Muscle of leg (tissue), 11 donors: ENCODE results near the gene HDLBP. TPM values are rescaled to one million over a fixed set of nuclear protein-coding genes. Genes with fewer than 3 reads are reported as not detected.
A peak's percentile ranks its signal among the peaks of the same experiment; 100 is the strongest.
"Not testable (repeated sequence)": the region's sequence is repeated elsewhere in the genome, so short reads cannot be mapped to it uniquely, and the experiment has no call there.

Experiments
- DNase-seq: peaks from one replicate; pipeline ENCODE4 v3.0.0; 2013
- H3K27ac ChIP-seq: one replicate; pipeline ENCODE4 v1.5.1; 2013; ENCODE audit warnings: mild to moderate bottlenecking, low read length, control low read depth
- H3K27me3 ChIP-seq: one replicate; pipeline ENCODE4 v1.6.1; 2013; ENCODE audit warnings: low read length; ENCODE audit not compliant: control insufficient read depth, insufficient read depth
- H3K36me3 ChIP-seq: one replicate; pipeline ENCODE4 v1.6.1; 2013; ENCODE audit warnings: low read length; ENCODE audit not compliant: control insufficient read depth, insufficient read depth
- H3K4me1 ChIP-seq: one replicate; pipeline ENCODE4 v1.6.1; 2013; ENCODE audit warnings: low read length; ENCODE audit not compliant: control insufficient read depth, insufficient read depth
- H3K4me3 ChIP-seq: one replicate; pipeline ENCODE4 v1.5.1; 2013; ENCODE audit warnings: low read length, control low read depth
- H3K9me3 ChIP-seq: replicated peaks from 2 replicates; pipeline ENCODE4 v1.6.1; 2013; ENCODE audit warnings: low read depth, low read length; ENCODE audit not compliant: control insufficient read depth
- WGBS: methylation state at CpG from one replicate; pipeline ENCODE4 v1.1.5; 2013; ENCODE audit warnings: missing lambda C conversion rate; ENCODE audit not compliant: insufficient coverage; 5-methylcytosine and 5-hydroxymethylcytosine counted together
- polyA plus RNA-seq, 8 donors: library from polyadenylated mRNA; unstranded; fragments of 120-200 nt; gene quantifications; one replicate each; pipeline versions ENCODE4 v1.2.1 to v1.2.3, GENCODE V29; 2013; ENCODE audit warnings: inconsistent platforms in 1 of 8, low replicate concordance in 1 of 8; ENCODE audit not compliant: insufficient read length in 8 of 8, insufficient read depth in 1 of 8
- total RNA-seq: library from RNA; stranded (reverse); fragments of 120-200 nt; gene quantifications from one replicate; pipeline ENCODE4 v1.2.4, GENCODE V29; 2013

HDLBP gene
- total and polyA plus RNA-seq, 9 donors, result 331 to 470 (median 404) TPM

DNA sequence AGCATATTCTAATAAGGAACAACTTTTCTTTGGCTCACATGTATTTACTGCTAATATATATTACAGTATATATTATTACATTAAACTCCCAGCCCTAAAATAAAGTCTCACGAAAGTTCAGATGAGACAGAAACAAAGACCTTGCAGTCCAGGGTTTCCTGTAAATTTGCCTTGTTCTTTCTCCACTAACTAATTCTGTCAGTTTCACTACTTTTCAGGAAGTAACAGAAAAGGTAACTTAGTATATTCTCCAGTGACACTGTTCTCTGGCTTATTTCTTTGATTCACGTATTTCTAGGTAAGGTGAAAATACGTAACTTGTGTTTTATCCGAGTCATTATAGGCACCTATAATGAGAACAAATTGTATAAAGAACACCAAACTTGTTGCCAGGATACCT is 35.2 kb downstream of the HDLBP start:
- no peaks in the 10 kb centered on the region for H3K4me1 ChIP-seq
- no peak overlapping the region for H3K4me3 ChIP-seq
- H3K27me3 ChIP-seq, result no peaks in the 10 kb centered on the region
- H3K27ac ChIP-seq, result no peak overlapping the region
- peaks cover 3% of the 10 kb centered on the region for H3K36me3 ChIP-seq
- no peaks in the 10 kb centered on the region for H3K9me3 ChIP-seq
- WGBS, result no CpG with 5 or more reads among the region's 4 CpGs
- no peak for DNase-seq

DNA sequence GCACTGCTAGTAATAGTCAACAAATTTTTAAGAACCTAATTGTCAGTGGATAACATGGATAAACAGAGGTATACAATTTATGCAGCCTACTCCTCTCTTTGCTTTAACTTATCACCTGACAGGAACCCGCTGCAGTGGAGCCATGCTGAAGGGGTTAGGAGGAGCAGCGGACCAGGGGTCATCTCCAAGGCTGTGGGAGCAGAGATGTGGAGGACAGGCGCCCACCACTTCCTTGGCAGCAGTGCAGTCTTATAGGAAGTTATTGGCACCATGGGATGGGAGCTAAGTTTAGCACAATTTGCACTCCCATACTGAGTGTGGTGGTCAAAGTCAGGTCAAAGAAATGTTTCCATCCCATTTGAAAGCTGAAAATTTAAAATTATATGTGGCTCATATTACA is 35.6 kb downstream of the HDLBP start:
- Histone ChIP-seq H3K4me3 (no peak overlapping the region), H3K9me3 (no peaks in the 10 kb centered on the region), H3K27me3 (no peaks in the 10 kb centered on the region), H3K36me3 (no peaks in the 10 kb centered on the region), H3K4me1 (no peaks in the 10 kb centered on the region), H3K27ac (no peak overlapping the region)
- DNase-seq, result no peak
- 100% methylated on average over 1 of the region's 3 CpGs for WGBS

DNA sequence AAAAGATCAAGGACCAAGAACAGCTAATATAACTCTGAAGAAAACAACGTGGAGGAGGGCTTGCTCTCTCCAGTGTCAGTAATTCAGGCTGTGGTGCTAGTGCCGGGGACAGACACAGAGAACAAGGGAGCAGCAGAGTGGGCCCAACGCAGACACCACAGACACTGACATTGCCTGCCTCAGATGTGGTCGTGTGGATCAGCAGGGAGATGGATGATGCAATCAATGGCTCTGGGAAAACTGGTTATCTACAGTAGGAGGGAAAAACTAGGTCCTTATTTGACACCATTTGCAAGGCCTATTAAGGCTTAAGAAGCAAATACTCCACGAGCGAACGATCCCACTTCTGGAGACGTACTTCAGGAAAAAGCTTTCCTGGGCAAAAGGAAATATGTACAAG is 36.1 kb downstream of the HDLBP start:
- Histone ChIP-seq H3K9me3 (no peaks in the 10 kb centered on the region), H3K27me3 (no peaks in the 10 kb centered on the region), H3K4me3 (no peak overlapping the region), H3K36me3 (no peaks in the 10 kb centered on the region), H3K4me1 (no peaks in the 10 kb centered on the region), H3K27ac (no peak overlapping the region)
- DNase-seq, result no peak
- WGBS, result 54% methylated on average over 3 of the region's 8 CpGs

DNA sequence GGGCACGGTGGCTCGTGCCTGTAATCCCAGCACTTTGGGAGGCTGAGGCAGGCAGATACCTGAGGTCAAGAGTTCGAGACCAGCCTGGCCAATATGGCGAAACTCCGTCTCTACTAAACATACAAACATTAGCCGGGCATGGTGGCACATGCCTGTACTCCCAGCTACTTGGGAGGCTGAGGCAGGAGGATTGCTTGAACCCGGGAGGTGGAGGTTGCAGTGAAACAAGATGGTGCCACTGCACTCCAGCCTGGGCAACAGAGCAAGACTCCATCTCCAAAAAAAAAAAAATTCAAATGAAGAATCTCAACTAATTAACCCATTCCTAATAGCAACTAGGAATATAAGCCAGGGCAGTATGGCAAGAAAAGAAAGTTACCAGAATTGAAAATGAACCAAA is 37.2 kb downstream of the HDLBP start:
- not testable (repeated sequence) for H3K4me1 ChIP-seq, H3K27ac ChIP-seq, H3K36me3 ChIP-seq, DNase-seq, H3K9me3 ChIP-seq, H3K27me3 ChIP-seq, H3K4me3 ChIP-seq
- 97% methylated on average over 3 of the region's 7 CpGs for WGBS

DNA sequence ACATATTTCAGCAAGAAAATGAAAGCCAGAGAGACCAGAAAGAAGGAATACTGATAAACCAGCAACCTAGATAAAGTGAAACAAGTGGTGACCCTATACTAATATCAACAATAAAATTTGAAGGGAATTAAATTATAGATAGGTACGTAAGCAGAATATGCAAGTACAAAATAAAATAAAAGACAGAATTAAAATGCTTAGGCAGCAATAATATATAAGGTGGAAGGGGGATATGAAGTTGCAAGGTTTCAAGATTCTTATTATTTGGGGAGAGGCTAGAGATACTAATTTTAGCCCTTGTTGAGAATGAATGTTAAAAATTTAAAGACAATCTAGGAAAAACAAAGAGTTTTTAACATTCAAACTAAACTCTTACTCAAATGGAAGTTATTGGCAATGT is 39.6 kb downstream of the HDLBP start:
- Histone ChIP-seq H3K36me3 (no peaks in the 10 kb centered on the region), H3K4me1 (peaks cover 12% of the 10 kb centered on the region), H3K27me3 (no peaks in the 10 kb centered on the region), H3K4me3 (no peak overlapping the region), H3K27ac (no peak overlapping the region), H3K9me3 (no peaks in the 10 kb centered on the region)
- no CpG with 5 or more reads among the region's 1 CpG for WGBS
- DNase-seq, result no peak

DNA sequence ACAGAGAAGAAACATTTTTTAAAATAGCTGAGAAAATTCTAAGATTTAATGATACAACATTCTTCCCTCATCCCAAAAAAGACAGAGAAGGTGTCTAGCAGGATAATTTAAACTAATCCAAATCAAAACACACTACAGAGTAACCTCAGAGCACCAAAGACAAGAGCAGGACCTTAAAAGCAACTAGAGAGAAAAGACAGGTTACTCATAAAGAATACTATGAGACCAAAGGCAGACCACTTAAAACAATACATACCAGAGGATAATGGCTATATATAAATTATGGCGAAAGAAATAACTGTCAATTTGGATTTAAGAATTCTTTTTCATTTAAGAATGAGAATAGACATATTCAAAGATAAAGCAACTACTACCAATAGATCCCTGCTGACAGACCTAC is 40.0 kb downstream of the HDLBP start:
- WGBS, result no CpG with 5 or more reads among the region's 1 CpG
- no peaks in the 10 kb centered on the region for H3K9me3 ChIP-seq
- H3K4me1 ChIP-seq, result peaks cover 16% of the 10 kb centered on the region
- no peak for DNase-seq
- H3K27ac ChIP-seq, result no peak overlapping the region
- H3K27me3 ChIP-seq, result no peaks in the 10 kb centered on the region
- H3K4me3 ChIP-seq, result no peak overlapping the region
- H3K36me3 ChIP-seq, result no peaks in the 10 kb centered on the region

DNA sequence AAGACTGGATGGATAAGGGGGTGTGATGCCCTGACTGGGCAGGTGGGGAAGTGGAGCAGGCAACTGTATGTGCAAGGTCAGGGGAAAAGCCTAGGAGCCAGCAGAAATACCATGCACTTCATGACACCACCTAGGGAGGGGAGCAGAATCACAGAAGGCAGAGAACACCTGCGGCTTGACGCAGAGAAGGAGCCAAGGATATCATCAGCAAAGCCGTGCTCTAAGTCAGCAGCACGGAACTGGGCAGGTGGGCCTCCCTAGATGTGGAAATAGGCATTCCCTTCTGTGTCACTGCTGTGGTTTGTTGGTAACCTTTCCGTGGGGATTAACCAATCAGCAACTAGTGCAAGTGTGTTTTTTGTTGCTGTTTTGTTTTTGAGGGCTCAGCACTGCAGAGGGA is 41.3 kb downstream of the HDLBP start:
- Histone ChIP-seq H3K4me1 (peaks cover 24% of the 10 kb centered on the region), H3K4me3 (no peak overlapping the region), H3K27me3 (no peaks in the 10 kb centered on the region), H3K36me3 (no peaks in the 10 kb centered on the region), H3K27ac (no peak overlapping the region), H3K9me3 (no peaks in the 10 kb centered on the region)
- no peak for DNase-seq
- 40% methylated on average over 3 of the region's 5 CpGs for WGBS

DNA sequence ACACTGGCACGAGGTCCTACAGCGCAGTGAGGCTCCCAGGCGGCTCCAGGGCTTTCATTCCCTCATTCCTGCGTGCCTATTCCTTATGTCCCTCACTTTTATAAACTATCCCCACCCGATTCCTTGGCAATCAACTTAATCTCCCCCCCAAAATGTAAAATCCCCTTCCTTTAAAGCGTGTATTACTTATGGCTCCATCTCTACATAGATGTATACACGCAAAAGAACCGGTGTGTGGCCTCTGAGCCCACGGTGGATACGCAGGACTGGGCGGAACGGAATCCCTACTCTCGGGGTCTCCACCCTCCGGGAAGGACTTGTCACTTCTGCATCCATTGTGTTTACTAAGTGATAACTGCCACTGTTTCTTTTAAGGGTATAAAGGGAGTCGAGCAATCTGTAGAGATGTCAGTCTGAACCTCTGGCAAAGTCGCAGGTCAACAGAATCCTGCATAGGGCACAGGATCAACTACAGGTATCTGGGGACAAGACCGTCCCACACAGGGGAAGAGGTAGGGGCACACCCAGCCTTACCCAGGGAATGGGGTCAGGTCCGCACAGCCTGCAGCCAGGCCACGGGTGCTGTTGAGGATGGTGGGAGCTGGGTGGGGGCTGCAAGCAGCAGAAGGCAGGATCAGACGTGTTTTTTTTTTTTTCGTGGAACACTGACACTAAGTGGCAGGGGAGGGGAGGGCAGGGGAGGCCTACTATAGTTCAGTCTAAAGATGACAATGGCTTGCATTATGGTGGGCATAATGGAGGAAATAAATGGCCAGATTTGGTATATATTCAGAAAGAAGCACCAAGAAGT is 42.1 kb downstream of the HDLBP start:
- Histone ChIP-seq H3K4me1 (peaks cover 24% of the 10 kb centered on the region), H3K9me3 (no peaks in the 10 kb centered on the region), H3K27me3 (no peaks in the 10 kb centered on the region), H3K36me3 (no peaks in the 10 kb centered on the region), H3K27ac (peak overlapping the region; percentile 84), H3K4me3 (peak overlapping the region; percentile 58)
- no peak for DNase-seq
- WGBS, result 41% methylated on average over 12 of the region's 21 CpGs

DNA sequence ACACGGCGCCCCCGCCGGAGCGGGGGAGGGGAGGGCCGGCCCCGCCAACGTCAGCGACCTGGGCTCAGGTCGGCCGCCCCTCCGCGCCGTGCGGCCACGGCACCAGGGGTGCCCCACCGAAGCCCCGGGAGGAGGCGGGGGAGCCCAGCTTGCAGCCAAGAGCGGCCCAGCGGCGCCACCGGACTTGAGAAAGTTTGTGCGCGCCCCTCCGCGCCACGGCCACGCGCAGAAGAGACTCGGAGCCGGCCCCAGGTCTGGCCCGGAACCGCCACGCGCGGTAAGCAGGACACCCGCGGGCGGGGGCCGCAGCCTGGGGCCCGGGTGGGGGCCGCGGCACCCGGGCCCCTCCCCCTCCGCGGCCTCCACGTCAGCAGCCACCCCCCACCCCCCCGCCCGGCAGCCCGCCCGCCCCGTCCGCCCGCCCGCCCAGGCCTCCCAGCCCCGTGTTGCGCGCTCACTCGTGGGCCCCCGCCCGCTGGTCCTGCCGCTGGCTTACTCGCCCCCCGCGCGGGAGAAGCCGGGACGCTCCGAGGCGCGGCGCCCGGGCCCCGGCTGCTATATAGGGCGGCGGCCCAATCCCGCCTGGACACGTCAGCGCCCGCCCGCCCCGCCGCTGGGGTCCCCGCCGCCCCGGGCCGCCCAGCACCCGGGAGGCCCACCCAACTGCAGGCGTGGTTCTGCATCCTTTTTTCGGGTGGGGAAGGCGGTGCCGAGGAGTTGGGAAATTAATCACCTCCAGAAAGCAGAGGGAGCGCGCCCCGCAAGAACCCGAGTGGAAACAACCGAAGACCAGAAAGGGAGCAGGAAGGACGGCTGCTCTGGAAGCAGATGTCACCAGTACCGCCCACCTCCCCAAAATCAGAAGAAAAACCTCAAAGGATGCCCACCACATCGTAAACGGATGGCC is 42.9 kb downstream of the HDLBP start:
- Histone ChIP-seq H3K36me3 (peaks cover 9% of the 10 kb centered on the region), H3K27ac (peak overlapping the region; percentile 84), H3K4me3 (peak overlapping the region; percentile 69), H3K4me1 (peaks cover 24% of the 10 kb centered on the region), H3K9me3 (no peaks in the 10 kb centered on the region), H3K27me3 (no peaks in the 10 kb centered on the region)
- WGBS, result under 1% methylated on average over 71 of the region's 102 CpGs
- DNase-seq, result peak; percentile 90

DNA sequence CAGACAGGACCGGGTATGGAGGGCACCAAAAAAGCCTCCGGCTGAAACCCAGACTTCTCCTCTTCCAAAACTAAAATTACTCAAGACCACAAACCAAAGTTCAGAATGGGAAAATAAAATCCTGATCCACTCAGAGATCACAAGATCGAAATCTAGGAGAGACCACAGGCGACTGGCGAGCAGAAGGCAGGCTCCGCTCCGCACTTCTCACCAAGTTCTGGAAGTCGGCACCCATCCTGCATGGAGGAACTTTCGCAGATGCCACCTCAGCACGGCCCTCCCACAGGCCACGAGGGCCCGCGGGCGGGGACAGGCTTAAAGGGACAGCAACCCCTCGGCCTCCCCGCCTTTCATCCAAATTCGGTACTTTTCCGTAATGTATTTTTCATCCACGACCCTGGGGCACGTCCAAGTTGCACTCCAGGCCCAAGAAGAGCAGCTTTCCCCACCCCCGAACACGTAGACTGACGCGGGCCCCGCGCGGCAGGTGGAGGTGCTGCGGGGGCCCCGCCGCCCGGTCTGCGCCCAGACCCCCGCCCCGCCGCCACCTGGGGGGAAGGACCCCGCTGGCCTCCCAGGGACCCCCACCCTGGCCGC is 43.7 kb downstream of the HDLBP start:
- H3K27me3 ChIP-seq, result no peaks in the 10 kb centered on the region

More for the DNA sequence above, 43.7 kb downstream of the HDLBP start:
- no peaks in the 10 kb centered on the region for H3K9me3 ChIP-seq
- peak overlapping the region; percentile 69 for H3K4me3 ChIP-seq
- H3K27ac ChIP-seq, result peak overlapping the region; percentile 80
- DNase-seq, result peak; percentile 94
- peaks cover 24% of the 10 kb centered on the region for H3K4me1 ChIP-seq
- WGBS, result under 1% methylated on average over 34 of the region's 37 CpGs
- peaks cover 15% of the 10 kb centered on the region for H3K36me3 ChIP-seq
